HT-29 (cell line): ENCODE results near the gene DDRGK1. TPM values are rescaled to one million over a fixed set of nuclear protein-coding genes. Genes with fewer than 3 reads are reported as not detected.
"Not testable (repeated sequence)": the region's sequence is repeated elsewhere in the genome, so short reads cannot be mapped to it uniquely, and the experiment has no call there.

Experiments used
- DNase-seq: peaks from one replicate; pipeline ENCODE4 v3.0.0-alpha.2; 2015; ENCODE audit warnings: low spot score
- total RNA-seq: library from RNA; depleted of rRNA; stranded (reverse); fragments of >200 nt; shearing (Covaris generic); gene quantifications from 2 replicates; pipeline ENCODE4 v1.2.3, GENCODE V29; 2014

Gene DDRGK1
- total RNA-seq, 1 experiment from 2014 or later, result 55.5 TPM

GRCh38 chr20:3183896-3184612 lies 20.4 kb downstream of the DDRGK1 start:
- DNase-seq, result no peak

- DNase-seq, result not testable (repeated sequence)
Observed at GRCh38 chr20:3182429-3182828, 22.1 kb downstream of the DDRGK1 start.

GRCh38 chr20:3181270-3181669 lies 23.2 kb downstream of the DDRGK1 start:
- DNase-seq, result no peak

GRCh38 chr20:3180319-3180718 lies 24.2 kb downstream of the DDRGK1 start:
- no peak for DNase-seq

GRCh38 chr20:3177746-3178485 lies 26.6 kb downstream of the DDRGK1 start:
- no peak for DNase-seq

GRCh38 chr20:3175270-3175669 lies 29.2 kb downstream of the DDRGK1 start:
- no peak for DNase-seq

GRCh38 chr20:3174442-3175261 lies 29.8 kb downstream of the DDRGK1 start:
- no peak for DNase-seq

GRCh38 chr20:3173610-3174441 lies 30.7 kb downstream of the DDRGK1 start:
- DNase-seq, result peak; percentile 71

GRCh38 chr20:3172933-3173609 lies 31.4 kb downstream of the DDRGK1 start, which contains the start of gene LZTS3:
LZTS3 (minus strand) TSS chr20:3173549; CDS start chr20:3167163, 6,386 bp downstream.
- no peak for DNase-seq

GRCh38 chr20:3172126-3172932 lies 32.2 kb downstream of the DDRGK1 start:
- no peak for DNase-seq

GRCh38 chr20:3171391-3172125 lies 32.9 kb downstream of the DDRGK1 start:
- DNase-seq, result no peak

GRCh38 chr20:3168829-3169590 lies 35.5 kb downstream of the DDRGK1 start:
- DNase-seq, result no peak

- DNase-seq, result peak; percentile 37
Observed at GRCh38 chr20:3168079-3168828, 36.2 kb downstream of the DDRGK1 start.

GRCh38 chr20:3167738-3168078 lies 36.8 kb downstream of the DDRGK1 start:
- DNase-seq, result no peak

- no peak for DNase-seq
Observed at GRCh38 chr20:3166913-3167342, 37.6 kb downstream of the DDRGK1 start.

GRCh38 chr20:3166338-3166912 lies 38.1 kb downstream of the DDRGK1 start:
- no peak for DNase-seq
